GM12872 (cell line): ENCODE results near the gene DAPK2.

Source experiments
- CTCF ChIP-seq: IDR thresholded peaks from 3 replicates; pipeline ENCODE4 v1.5.1; 2011; ENCODE audit warnings: low read depth, mild to moderate bottlenecking, low read length, moderate library complexity; ENCODE audit not compliant: insufficient read depth

Gene DAPK2

GRCh38 chr15:63905131-63905530, 141.2 kb downstream of the DAPK2 start:
- TF ChIP-seq CTCF, result no peak

GRCh38 chr15:63904042-63904441, 142.2 kb downstream of the DAPK2 start:
- no peak for TF ChIP-seq CTCF

- no peak for TF ChIP-seq CTCF
Measured at GRCh38 chr15:63902671-63903035, 143.6 kb downstream of the DAPK2 start.

GRCh38 chr15:63901912-63902670, 144.2 kb downstream of the DAPK2 start:
- TF ChIP-seq CTCF, result no peak

GRCh38 chr15:63900306-63900705, 146.0 kb downstream of the DAPK2 start:
- no peak for TF ChIP-seq CTCF

- no peak for TF ChIP-seq CTCF
Measured at GRCh38 chr15:63899193-63899592, 147.1 kb downstream of the DAPK2 start.

GRCh38 chr15:63896336-63897115, 149.8 kb downstream of the DAPK2 start:
- no peak for TF ChIP-seq CTCF
